ENCODE measurements around the gene AKAP8L. TPM values are rescaled to one million over a fixed set of nuclear protein-coding genes. Genes with fewer than 3 reads are reported as not detected.

AKAP8L gene, protein sequence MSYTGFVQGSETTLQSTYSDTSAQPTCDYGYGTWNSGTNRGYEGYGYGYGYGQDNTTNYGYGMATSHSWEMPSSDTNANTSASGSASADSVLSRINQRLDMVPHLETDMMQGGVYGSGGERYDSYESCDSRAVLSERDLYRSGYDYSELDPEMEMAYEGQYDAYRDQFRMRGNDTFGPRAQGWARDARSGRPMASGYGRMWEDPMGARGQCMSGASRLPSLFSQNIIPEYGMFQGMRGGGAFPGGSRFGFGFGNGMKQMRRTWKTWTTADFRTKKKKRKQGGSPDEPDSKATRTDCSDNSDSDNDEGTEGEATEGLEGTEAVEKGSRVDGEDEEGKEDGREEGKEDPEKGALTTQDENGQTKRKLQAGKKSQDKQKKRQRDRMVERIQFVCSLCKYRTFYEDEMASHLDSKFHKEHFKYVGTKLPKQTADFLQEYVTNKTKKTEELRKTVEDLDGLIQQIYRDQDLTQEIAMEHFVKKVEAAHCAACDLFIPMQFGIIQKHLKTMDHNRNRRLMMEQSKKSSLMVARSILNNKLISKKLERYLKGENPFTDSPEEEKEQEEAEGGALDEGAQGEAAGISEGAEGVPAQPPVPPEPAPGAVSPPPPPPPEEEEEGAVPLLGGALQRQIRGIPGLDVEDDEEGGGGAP
- total RNA-seq, result 63.5 and 65.0 TPM in 2 replicates

DNA sequence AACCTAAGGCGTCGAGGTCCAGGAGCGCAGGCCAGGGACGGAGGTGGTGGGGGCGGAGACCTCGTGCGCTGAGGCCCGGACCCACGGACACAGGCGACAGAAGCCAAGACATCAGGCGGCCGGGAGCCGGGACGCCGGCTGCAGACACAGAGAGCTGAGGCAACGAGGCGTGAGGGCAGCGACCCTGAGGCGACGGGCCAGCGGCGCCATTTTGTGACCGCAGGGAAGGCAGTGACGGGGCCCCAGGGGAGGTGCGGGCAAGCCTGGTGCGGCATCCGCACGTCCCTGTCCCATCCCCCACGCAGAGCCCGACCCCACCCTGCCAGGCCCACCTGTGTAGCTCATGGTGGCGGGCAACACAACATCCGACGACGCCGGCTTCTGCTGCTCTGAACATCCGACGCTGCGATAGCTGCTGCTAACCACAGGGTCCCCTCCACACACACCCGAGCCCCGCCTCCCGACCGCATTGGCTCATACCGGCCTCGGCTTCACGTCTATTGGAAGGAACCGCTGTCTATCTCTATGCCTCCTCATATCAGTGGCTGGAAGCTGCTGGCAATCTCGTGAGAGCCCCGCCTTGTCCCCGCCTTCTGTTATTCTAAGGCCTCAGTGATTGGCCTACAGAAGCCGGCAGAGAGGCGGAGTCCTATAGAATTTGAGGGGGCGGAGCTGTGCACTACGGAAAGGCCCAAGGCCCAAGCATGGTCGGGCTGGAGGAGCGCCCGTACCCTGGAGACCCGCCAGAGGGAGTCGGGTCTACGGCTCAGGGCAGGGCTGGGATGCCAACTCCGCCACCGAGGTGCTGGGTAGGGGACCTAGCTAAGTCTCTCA lies at the start of gene AKAP8L:
Gene AKAP8L (minus strand): TSS at position 410 of the 834 bp plus-strand sequence. CDS start 65 bp downstream, at position 345.

DNA sequence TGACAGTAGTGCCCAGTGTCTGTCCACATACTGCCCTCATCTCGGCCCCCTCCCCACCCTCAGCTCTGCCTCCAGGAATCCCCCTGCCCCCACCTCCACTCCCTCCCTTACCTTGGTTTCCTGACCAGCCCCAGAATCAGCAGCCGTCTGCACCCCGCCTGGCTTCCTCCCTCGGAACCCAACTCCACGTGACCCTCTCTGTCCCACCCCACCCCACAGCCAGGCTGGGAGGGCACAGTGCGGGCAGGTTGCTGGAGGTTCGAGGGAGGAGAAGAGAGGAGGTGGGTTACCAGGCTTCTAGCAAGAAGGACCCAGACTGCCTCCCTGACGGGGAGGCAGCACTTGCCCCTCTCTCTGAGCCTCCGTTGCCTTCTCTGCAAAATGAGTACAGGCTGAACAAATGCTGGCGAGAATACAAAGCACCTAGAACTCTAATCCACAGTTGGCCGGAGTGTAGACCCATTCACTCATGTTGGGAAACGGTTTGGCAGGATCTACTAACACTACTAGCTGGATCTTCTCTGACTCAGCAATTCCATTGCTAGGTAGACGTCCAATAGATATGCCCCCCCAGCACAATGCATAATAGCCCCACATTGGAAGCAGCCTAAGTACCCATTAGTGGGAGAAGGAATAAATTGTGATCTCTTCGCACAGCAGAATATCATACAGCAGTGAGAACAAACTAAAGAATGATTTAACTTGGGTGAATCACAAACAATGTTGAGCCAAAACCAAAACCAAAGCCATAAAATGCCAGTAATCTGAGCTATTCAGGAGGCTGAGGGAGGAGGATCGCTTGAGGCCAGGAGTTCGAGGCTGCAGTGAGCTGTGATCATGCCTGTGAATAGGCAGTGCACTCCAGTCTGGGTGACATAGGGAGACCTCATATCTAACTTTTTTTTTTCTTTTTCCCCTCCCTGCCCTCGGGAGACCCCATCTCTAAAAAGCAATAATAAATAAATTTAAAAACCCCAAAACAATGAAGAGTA lies 45.9 kb upstream of the AKAP8L start, which contains the start of gene RASAL3:
Gene RASAL3 (minus strand): TSS at position 151 of the 992 bp plus-strand sequence. CDS start 186 bp downstream, outside the sequence.

DNA sequence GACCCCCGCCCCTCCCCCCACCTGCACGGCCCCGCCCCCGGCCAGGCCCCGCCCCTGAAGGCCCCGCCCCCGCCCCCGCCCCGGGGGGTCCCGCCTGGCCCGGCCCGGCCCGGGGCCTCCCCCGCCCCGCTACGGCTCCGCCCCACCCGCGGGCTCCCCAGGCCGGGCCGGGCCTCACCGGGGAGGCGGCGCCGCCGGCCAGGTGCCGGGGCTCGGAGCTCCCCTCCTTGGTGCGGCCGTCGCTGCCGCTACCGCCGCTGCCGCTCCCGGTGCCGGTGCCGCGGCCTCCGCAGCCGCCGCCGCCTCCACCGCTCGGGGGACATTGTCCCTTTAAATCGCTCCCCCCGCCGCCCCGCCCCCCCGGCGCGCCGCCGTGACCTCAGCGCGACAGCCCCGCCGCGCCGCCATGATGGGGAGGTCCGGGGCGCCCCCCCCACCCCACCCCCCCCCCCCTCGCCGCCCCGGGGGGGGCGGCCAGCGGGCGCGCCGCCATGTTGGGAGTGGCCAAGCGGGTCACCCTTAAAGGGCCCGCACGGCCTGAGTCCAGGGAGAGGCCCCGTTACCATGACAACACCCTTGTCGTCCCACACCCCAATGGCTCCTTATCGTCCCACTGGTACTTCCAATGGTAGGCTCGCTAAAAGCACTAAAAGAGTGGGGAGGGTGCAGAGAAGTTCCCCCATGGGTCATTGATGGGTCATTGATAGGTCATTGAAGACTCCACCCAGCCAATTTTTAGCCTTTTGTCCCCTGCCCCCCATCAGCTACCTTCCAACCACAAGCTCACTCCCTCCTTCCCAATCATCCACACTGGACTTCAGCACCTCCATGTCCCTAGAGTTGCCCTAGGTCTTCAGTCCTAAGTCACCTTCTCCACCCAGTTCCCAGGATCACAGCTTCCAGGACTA lies 31.1 kb upstream of the AKAP8L start, which contains the start of gene WIZ:
Gene WIZ (minus strand): TSS at position 337 of the 908 bp plus-strand sequence. CDS start 1,649 bp downstream, outside the sequence.

DNA sequence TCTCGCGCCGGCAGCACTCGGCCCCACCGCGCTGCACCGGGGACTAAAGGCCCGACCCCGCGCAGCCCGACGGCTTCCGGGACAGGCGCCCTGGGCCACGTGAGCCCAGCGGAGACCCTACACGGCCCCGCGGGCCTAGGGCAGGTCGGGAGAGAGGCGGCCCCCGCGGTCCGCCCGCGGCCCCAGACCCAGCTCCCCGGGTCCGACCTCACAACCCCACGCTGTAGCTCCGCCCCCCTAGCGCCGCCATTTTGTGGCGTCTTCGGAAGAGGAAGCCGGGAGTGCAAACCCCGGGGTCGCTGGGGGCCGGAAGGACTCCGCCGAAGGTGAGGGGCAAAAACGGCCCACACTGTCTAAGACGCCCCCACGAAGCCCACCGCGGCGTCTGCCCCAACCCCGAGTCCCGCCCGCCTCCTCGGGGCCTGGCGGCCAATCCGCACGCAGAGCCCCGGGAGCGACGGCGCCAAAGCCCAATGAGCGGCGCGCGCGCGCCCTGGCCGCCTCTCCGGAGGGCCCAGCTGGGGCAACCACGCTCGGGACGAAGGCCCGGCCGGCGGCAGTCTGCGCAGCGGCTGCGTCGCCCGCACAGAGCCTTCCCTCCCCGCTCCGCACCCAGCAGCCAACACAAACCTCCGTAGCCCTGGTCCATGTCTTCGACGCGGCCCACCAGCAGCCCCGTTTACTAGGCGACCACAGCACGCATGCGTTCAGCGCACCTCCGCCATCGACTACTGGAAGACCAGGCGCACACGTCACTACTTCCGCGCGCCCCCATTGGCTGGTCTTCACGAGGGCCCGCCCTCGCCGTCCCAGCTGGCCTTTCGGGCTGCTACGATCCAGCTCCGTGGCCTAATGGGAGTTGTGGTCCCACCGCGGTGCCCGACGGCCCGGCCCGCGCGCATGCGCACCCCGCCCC lies 39.4 kb downstream of the AKAP8L start, which contains the start of gene AKAP8:
Gene AKAP8 (minus strand): TSS at position 705 of the 916 bp plus-strand sequence. CDS start 56 bp downstream, at position 649.

DNA sequence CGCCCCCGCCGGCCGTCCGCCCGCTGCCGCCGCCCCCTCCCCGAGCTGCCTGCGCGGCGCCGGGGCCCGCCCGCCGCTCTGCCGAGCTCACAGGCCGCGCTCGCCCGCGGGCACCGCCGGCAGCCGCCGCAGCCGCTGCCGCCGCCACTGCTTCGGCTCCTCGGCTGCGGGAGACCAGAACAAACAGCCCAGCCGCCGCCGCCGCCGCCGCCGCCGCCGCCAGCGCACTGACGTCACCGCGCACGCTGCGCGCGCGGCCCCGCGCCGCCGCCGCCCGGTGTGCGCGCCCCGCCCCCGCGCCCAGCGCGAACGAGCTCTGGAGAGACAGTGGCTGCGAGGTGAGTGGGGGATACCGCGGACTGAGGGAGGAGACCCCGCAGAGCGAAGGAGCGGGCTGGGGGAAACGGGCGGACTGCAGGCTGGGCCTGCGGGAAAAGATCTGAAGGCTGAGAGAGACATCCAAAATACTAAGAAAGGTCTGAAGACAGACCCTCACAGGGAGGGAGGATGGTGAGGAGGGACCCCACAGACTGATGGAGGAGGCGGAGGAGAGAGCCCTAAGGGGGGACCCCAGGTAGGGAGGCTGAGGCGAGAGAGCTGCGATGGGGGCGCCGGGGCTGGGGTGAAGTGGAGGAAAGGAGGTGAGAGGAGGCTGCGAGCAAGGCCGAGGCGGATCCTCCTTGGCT lies 86.3 kb downstream of the AKAP8L start, which contains the start of gene BRD4:
Gene BRD4 (minus strand): TSS at position 229 of the 686 bp plus-strand sequence. CDS start 59,440 bp downstream, outside the sequence.

Other genes with a start within 250 kb of the AKAP8L start
- 31.2 and 57.9 TPM in 2 replicates for gene NOTCH3, start 218.0 kb downstream of the AKAP8L start, total RNA-seq
- gene EPHX3, start 186.5 kb downstream of the AKAP8L start, total RNA-seq, result 0.09 TPM in 1 of 2 replicates, not detected in the other
- 20.2 and 28.6 TPM in 2 replicates for gene BRD4, start 86.4 kb downstream of the AKAP8L start, total RNA-seq
- gene AKAP8, start 39.2 kb downstream of the AKAP8L start, total RNA-seq, result 11.6 and 15.8 TPM in 2 replicates
- gene WIZ, start 31.0 kb upstream of the AKAP8L start, total RNA-seq, result 7.1 and 18.7 TPM in 2 replicates
- under 0.01 TPM in 1 of 2 replicates, not detected in the other for gene RASAL3, start 45.6 kb upstream of the AKAP8L start, total RNA-seq
- gene PGLYRP2, start 60.5 kb upstream of the AKAP8L start, total RNA-seq, result not detected in 2 replicates
- not detected in 2 replicates for gene CYP4F22, start 89.5 kb upstream of the AKAP8L start, total RNA-seq
- gene CYP4F8, start 196.2 kb upstream of the AKAP8L start, total RNA-seq, result not detected in 2 replicates
- gene CYP4F3, start 221.9 kb upstream of the AKAP8L start, total RNA-seq, result not detected in 2 replicates

All from smooth muscle cell of the umbilical artery (primary cell).